GM21528 (cell line): Measurements from ENCODE around the gene TRIM74.
"Not testable (repeated sequence)": the region's sequence is repeated elsewhere in the genome, so short reads cannot be mapped to it uniquely, and the experiment has no call there.

ENCODE experiments used
- ATAC-seq: cut with Tn5 transposase; IDR thresholded peaks from one replicate; pipeline ENCODE4 v1.9.1; 2021; ENCODE audit warnings: mild to moderate bottlenecking, moderate library complexity; ENCODE audit not compliant: unreplicated experiment, low FRiP score

Gene TRIM74

DNA sequence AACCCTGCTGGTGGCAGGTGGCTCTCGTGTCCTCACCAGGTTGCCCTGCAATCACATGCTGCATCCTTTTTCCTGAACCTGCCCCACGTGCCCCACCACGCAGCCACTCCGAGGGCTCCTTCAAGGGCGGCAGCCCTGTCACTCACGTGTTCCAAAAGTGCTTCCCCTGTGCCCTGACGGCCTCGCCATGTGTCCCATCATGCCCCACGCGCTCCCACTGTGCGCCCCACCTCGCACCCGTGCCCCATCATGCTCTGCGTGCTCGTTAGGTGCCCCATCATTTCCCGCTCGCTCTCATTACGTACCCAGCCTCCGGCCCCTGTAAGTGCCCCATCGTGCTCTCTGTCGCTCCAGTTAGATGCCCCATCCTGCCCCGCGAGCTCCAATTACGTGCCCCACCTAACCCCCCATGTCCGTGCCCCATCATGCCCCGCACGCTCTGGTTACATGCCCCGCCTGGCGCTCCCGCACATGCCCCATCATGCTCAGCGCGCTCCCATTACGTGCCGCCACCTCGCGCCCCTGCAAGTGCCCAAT, at the start of gene TRIM74:
Gene TRIM74 (minus strand): TSS at position 487 of the 537 bp plus-strand sequence. CDS start 3,309 bp downstream, outside the sequence.
- not testable (repeated sequence) for ATAC-seq

DNA sequence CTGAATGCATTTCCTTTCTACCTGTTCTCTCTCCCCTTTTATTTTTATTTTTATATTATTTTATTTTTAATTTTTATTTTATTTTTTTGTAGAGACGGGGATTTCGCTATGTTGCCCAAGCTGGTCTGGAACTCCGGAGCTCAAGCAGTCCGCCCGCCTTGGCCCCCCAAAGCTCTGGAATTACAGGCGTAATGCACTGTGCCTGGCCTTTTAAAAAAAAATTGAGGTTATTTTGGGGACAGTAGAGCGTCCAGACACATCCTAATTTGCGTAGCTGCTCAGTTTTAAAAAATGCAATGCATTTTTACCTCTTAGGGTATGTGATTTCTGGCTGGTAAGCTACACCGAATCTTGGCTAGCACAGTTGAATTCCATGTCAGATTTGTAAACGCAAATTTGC, 37.2 kb upstream of the TRIM74 start:
- ATAC-seq: not testable (repeated sequence)

DNA sequence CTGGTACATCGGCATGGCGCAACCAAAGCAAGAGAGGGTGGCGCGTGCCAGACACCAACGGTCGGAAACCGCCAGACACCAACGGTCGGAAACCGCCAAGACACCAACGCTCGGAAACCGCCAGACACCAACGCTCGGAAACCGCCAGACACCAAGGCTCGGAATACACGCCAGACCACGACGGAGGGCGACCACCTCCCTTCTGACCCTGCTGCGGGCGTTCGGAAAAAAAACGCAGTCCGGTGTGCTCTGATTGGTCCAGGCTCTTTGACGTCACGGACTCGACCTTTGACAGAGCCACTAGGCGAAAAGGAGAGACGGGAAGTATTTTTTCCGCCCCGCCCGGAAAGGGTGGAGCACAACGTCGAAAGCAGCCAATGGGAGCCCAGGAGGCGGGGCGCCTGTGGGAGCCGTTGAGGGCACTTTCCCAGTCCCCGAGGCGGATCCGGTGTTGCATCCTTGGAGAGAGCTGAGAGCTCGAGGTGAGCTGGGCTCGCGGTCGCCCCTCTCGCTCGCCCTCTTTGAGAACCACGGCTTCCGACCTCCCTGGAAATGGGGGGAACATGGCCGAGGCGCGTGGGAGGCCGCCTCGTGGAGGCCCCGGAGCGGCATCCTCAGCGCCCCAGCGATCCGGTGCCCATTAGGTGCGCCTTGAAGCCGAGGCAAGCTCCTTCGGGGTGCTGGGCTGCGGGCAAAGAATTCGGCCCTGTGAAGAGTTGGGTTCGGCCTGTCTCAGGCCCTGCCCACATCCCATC, 36.6 kb upstream of the TRIM74 start:
- peak; percentile 88 for ATAC-seq

DNA sequence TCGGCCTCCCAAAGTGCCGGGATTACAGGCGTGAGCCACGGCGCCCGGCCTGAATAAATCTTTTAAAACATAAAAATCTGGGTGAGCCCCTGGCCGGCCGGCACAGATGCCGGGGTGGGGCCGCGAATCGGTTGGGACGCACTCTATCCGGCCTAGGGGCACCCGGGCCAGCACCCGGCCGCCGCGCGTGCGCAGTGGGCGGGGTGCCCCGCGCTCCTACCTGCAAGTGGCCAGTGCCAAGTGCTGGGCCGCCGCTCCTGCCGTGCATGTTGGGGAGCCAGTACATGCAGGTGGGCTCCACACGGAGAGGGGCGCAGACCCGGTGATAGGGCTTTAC, 36.1 kb upstream of the TRIM74 start:
- ATAC-seq: peak; percentile 88

DNA sequence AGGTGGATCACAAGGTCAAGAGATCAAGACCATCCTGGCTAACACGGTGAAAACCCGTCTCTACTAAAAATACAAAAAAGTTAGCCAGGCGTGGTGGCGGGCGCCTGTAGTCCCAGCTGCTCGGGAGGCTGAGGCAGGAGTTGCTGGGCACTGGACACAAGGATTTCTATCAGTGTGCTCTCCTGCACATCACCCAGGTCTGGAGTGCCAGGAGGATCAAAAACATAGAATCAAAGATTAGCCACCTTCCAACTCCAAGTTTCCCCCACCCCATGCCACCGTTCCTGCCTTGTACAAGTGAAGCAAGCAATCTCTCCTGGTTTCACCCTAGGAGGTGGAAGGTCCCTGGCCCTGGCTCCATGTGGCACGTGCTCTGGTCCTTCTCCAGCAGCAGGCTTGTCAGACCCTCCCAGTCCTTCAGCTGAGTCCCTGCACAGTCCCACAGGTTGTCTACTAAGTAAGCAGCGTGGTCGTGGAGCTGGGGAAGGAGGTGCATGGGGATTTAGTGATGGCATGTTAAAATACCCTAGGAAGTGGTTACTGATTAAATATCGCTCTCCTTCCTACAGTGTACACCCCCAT, 28.7 kb upstream of the TRIM74 start:
- not testable (repeated sequence) for ATAC-seq

DNA sequence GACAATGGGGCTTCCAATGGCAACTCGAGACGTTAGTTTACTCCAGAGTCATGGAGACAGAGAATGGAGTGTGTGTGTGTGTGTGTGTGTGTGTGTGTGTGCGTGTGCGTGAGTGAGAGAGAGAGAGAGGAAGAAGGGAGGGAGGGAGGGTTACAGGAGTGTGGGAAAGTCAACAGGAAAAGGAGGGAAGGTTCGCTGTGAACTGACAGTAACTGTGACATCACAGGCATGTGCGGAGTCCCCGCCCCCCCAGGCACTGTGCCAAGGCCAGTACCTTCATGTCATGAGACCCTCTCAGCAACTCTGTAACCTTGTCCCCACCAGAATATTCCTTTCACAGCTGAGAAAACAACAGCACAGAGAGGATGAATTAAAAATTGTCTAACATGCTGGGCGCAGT, 28.2 kb upstream of the TRIM74 start:
- not testable (repeated sequence) for ATAC-seq

DNA sequence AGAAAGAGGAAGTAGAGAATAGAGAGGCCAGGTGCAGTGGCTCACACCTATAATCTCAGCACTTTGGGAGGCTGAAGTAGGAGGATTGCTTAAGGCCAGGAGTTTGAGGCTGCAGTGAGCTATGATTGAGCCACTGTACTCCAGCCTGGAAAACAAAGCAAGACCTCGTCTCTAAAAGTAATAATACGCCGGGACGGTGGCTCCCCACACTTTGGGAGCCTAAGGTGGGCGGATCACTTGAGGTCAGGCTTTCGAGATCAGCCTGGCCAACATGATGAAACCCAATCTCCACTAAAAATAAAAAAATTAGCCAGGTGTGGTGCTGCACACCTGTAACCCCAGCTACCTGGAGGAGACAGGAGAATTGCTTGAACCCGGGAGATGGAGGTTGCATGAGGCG, 26.2 kb upstream of the TRIM74 start:
- not testable (repeated sequence) for ATAC-seq

DNA sequence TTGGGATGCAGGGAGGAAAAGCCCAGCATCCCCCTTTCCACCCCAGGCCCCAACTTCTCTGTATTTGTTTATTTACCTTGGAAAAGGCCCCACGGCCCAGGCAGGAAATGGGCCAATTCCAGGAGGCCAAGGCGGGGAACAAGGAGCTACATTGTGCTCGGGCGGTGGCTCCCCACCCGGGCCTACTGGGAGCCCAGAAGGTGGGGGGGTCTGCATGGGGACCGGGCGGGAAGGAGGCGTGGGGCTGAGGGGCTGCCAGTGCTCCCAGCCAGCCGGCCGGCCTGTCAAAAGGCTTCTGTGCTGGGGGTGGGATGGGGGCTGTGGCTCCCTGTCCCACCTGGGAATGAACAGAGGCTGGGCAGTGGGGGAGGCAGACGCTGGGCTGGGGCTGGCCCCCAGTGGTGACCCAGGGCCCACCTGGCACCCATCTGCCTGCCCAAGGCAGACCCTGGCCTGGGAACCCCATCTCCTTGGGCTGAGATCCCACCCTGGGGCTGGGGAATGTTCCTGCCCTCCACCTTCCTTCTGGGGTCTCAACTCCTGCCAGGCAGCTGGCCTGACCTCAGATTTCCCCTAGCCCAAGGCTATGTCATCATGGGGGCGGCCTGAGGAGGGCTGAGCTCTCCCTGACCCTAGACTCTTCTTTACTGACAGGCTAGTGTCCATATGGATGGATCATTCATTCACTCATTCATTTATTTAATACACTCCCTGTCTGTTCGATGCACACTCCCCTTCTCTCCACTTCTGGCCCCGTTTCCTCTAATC, 21.1 kb upstream of the TRIM74 start:
- ATAC-seq: not testable (repeated sequence)

DNA sequence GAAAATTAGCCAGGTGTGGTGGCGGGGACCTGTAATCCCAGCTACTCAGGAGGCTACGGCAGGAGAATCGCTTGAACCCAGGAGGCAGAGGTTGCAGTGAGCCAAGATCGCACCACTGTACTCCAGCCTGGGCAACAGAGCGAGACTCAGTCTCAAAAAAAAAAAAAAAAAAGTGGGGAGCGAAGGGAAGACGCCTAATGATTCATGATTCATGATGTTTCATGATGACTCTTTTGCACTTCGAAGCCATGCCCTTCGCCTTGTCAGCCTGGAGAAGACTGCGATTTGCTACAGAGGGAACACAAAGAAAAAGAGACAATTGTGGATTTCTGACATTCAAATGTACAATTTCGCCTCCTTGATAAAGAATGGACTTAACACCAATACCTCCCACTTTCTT, 12.8 kb upstream of the TRIM74 start:
- ATAC-seq: not testable (repeated sequence)

DNA sequence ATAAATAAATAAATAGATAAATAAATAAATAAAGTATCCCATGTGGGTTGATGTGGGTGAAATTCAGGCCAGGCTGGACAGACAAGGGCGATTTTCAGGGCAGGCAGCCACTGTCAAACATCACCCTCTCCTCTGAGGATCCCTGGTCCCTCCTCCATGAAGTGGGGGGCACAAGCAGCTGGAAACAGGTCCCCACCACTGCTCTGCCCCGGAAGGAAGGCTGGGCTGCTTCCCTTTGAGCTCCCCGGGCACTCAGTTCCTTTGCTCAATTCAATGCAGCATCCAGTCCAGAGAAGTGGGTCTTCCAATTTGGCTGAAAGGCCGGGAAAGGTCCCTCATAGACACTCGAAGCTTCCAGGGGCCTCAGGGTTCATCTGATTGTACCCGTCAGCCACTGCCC, 11.1 kb upstream of the TRIM74 start:
- ATAC-seq: not testable (repeated sequence)

DNA sequence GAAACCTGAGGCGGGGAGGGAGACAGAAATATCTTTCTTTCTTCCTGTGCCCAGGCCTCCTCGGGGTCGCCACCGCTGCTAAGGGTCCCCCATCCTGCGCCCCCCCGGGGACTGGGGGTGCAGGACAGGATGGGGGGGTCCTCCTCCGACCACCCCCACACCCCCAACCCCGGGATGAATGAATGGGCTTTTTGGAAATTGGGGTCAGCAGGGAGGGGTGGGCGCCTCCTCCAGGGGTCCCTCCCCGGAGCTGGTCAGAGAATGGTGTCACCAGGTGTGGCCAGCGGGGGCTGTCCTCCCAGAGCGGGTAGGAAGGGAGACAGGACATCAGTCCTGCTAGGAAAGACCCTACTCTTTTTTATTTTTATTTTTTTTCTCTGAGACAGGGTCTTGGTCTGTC, 7.2 kb upstream of the TRIM74 start:
- not testable (repeated sequence) for ATAC-seq

DNA sequence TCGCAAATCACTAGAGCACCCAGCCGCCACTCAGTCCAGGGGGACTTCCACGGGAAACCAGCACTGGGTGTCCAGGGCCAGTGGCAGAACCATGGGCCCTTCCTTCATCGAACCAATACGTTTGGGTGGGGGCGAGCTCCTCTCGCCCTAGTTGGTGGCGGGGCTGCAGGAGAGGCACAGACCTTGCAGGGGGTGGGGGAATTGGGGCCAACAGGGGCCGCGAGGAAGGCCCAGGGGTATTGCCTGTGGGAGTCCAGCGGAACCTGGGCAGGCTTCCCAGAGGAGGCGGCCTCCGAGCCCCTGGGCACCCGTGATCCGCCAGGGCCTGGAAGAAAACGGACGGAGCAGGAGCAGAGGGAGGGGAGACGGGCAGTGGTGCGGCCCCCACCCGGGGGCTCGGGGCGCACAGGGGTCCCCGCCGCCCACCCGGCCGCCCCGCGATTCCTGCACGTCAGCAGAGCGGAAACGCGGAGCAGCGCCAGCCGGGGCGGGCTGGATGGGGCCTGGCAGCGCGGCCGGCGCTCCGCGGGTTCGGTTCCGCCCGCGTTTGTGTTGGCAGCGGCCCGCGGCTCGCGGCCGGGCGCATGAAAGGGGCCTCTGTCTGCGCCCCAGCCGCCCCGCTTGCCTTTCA, 6.5 kb upstream of the TRIM74 start:
- ATAC-seq: not testable (repeated sequence)

DNA sequence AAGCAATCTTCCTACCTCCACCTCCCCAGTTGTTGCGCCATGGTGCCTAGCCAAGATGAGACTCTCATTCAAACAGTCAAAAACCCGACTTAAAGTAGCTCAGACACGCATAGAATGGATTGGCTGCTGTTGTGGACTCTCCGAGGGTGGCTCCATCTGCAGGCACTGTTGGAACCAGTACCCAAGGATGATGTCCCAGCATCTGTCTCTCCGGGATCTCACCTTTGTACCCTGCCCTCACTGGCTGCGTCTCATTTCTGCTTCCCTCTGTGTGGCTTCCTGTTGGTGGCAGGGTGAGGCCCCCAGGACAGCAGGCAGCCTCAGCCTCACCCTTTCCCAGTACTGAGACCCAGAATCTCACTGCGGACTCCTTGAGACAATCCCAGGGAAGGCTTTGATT, 5.5 kb upstream of the TRIM74 start:
- not testable (repeated sequence) for ATAC-seq

DNA sequence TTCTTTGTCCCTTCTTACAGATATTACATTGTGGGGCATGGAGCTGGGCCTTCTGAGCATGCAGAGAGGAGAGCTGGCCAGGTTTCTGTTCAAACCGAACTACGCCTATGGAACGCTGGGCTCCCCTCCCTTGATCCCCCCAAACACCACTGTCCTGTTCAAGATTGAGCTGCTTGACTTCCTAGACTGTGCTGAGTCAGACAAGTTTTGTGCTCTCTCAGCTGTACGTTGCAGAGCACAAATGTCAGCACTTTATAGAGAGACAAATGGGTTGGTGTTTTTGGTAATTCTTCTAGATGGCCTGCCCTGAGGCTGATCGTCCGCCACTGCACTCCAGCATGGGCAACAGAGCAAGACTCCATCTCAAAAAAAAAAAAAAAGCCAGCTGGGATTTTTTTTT, 2.2 kb upstream of the TRIM74 start:
- not testable (repeated sequence) for ATAC-seq

DNA sequence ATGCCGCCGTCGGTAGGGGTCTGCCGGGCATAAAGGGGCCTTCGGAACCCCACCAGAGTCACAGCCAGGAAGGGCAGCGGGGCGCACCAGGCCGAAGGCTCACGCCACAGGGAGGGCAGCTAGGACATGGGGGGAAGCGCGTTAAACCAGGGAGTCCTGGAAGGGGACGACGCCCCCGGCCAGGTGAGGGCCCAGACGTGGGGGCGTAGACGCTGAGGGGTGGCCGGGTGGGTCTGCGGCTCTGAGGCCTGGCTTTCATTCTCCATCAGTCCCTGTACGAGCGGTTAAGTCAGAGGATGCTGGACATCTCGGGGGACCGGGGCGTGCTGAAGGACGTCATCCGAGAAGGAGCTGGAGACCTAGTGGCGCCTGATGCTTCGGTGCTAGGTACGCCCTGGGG, 422 bp upstream of the TRIM74 start:
- not testable (repeated sequence) for ATAC-seq

DNA sequence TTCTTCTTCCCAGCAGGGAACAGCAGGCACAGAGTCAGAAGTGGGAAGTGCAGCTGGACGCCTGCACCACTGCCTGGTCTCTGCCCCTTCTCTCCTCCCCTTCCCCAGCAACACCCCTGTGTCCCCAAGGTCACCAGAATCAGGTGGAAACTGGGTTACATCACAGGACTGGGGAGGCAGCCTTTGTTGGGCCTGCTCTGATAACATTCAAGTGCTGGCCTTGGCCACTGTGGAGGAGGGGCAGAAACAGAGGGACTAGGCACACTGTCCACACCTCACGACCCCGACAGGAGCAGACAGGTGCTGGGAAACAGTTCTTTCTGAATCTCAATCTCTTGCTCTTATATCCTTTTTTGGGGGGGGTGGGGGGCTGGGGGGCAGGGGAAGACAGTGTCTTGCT, 2.4 kb downstream of the TRIM74 start:
- ATAC-seq: not testable (repeated sequence)

DNA sequence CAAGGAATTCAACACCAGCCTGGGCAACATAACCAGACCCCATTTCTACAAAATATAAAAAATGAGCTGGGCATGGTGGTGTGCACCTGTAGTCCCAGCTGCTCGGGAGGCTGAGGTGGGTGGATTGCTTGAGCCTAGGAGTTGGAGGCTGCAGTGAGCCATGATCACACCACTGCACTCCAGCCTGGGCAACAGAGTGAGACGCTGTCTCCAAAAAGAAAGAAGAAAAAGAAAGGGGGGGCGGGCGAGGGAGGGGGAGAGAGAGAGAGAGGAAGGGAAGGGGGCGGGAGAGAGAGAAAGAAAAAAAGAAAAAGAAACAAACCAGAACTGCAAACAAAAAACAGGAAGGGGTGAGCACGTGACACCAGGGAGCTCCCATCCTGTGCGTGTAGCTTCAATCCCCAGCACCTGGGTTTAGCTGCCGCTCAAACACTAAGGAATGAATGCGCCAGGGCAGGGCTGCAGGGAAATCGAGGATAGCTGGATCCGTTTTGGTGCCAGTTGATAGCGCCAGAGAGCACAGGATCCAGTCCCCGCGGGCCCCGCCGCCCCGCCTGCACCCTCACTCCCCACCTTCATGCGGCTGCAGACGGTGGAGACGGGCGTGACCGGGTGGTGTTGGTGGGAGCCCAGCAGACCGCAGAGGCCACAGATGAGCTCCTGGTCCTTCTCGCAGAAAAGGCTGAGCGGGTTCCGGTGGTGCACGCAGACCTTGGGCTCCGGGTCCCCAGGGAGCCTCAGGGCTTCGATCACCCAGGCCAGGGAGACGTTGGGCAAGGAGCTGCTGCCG, 3.9 kb downstream of the TRIM74 start:
- not testable (repeated sequence) for ATAC-seq

DNA sequence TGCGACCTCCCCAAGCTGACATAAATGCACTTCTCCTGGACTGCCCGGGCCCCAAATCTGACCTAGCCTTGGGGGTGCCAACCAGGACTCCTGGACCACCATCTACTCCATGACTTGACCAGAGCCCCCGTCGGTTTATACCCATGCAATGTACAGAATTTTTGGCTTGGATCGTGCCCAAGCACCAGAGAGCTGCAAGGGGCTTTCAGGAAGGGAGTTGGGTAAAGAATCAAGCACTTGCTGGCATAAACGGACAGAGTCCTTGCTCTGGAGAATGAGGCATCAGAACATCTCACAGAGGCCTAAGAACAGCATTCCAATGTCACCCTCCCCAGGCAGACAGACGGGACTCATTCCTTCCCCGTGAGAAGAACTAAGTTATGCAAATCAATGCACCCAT, 6.2 kb downstream of the TRIM74 start:
- not testable (repeated sequence) for ATAC-seq

DNA sequence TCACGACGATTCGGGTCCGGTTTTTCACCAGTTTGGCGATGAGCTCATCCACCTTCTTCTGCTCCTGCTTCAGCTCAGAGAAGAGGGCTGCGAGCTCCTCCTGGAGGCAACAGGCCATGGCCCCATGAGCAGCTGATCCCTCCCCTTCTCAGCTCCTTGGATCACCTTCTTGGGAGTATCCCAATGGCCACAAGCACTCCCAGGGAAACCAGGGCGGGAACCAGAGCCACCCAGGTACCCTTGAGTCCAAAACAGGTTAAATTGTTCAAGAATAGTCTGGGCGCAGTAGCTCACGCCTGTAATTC, 8.0 kb downstream of the TRIM74 start:
- not testable (repeated sequence) for ATAC-seq
